ENCODE measurements around the gene PRKACG.

- TF ChIP-seq CTCF (IDR thresholded peaks at IDR 0.05; ENCODE audit: low read depth, low read length, poor library complexity, severe bottlenecking) (no peak), EZH2phosphoT487 (IDR thresholded peaks at IDR 0.05; ENCODE audit: borderline replicate concordance, low read length) (no peak)
Observed at GRCh38 chr9:69036309-69036708, 22.4 kb upstream of the PRKACG start.

Data from DOHH2 (cell line).